ENCODE results near the gene MECR.

- TF ChIP-seq, protein P1, sequence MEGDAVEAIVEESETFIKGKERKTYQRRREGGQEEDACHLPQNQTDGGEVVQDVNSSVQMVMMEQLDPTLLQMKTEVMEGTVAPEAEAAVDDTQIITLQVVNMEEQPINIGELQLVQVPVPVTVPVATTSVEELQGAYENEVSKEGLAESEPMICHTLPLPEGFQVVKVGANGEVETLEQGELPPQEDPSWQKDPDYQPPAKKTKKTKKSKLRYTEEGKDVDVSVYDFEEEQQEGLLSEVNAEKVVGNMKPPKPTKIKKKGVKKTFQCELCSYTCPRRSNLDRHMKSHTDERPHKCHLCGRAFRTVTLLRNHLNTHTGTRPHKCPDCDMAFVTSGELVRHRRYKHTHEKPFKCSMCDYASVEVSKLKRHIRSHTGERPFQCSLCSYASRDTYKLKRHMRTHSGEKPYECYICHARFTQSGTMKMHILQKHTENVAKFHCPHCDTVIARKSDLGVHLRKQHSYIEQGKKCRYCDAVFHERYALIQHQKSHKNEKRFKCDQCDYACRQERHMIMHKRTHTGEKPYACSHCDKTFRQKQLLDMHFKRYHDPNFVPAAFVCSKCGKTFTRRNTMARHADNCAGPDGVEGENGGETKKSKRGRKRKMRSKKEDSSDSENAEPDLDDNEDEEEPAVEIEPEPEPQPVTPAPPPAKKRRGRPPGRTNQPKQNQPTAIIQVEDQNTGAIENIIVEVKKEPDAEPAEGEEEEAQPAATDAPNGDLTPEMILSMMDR (IDR thresholded peaks at IDR 0.05): no peak
- TF ChIP-seq POLR2A (IDR thresholded peaks at IDR 0.05): no peak
Observed at GRCh38 chr1:29247571-29248273, 17.0 kb upstream of the MECR start.

Measured in uterus (tissue), 2 donors.